ENCODE results near the gene EXOC3L2. TPM values are rescaled to one million over a fixed set of nuclear protein-coding genes. Genes with fewer than 3 reads are reported as not detected.

EXOC3L2 gene
- total and polyA plus RNA-seq, 7 donors = 0.14 to 1.7 (median 0.51) TPM; not detected in 3

- no peak for DNase-seq
- WGBS, 2 donors = 79 to 83% methylated on average over 13 of the region's 13 CpGs
- Histone ChIP-seq H3K4me1 (peaks cover 0 to 2% (median 1%) of the 10 kb centered on the region in 4 donors), H3K4me3 (no peak overlapping the region), H3K36me3 (no peaks in the 10 kb centered on the region), H3K27me3 (no peaks in the 10 kb centered on the region), H3K9me3 (no peaks in the 10 kb centered on the region), H3K27ac (no peak overlapping the region)
- TF ChIP-seq EP300 (IDR thresholded peaks at IDR 0.05) = no peak
- no peak for TF ChIP-seq CTCF (IDR thresholded peaks at IDR 0.05)
- no peak for TF ChIP-seq POLR2A (IDR thresholded peaks at IDR 0.05)
- no peak for TF ChIP-seq POLR2AphosphoS5 (IDR thresholded peaks at IDR 0.05)
- intact Hi-C loops (cut with DNase I) = no loop called here
Observed at GRCh38 chr19:45243144-45243732, 2.0 kb downstream of the EXOC3L2 start.

DNA sequence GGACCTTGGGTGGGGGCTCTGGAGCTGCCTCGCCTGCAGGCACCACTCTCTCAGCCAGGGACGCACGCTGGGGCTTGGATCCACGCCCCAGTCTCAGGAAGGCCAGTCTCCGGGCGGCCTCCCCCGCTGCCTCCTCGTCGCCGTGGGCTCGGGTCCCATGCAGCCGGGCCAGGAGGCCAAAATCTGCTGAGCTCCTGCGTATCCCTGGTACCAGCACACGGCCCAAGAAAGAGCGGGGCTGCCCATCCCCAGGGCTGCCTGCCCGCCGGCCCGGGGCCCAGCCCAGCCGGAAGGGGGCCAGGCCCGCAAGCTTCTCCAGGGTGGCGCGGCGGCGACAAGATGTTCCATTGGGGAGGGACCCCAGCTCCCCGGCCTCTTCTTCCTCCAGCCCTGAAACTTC lies 6.7 kb downstream of the EXOC3L2 start:
- Histone ChIP-seq H3K27me3 (peaks cover 10 to 38% (median 24%) of the 10 kb centered on the region in 3 donors), H3K27ac (no peak overlapping the region)
- 83 to 88% methylated on average over 25 of the region's 25 CpGs for WGBS, 2 donors

DNA sequence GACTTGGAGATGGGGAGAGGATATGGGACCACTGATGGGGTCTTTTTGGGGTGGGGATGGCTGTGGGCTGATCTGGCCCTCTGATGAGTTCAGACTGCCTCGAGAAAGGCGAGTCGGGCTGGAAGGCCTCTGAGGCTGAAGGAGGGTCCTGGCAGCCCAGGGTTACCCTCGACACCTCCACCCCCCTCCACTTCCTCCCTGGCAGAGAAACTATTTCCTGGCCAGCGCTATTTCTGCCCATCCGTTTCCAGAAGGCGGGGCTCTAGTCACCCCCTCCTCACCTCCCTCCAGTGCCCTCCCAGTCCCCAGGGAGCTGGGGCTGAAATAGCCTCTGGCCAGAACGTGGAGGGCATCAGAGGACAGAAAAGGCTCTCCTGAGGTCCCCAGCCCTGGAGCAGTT lies 9.7 kb downstream of the EXOC3L2 start:
- intact Hi-C loops (cut with DNase I) = no loop called here

More for the DNA sequence above, 6.7 kb downstream of the EXOC3L2 start:
- no peaks in the 10 kb centered on the region for H3K9me3 ChIP-seq
- intact Hi-C loops (cut with DNase I) = no loop called here
- no peaks in the 10 kb centered on the region for H3K36me3 ChIP-seq
- no peaks in the 10 kb centered on the region for H3K4me1 ChIP-seq
- H3K4me3 ChIP-seq = no peak overlapping the region
- DNase-seq = no peak
- no peak for TF ChIP-seq POLR2AphosphoS5 (IDR thresholded peaks at IDR 0.05)
- no peak for TF ChIP-seq POLR2A (IDR thresholded peaks at IDR 0.05)
- TF ChIP-seq CTCF (IDR thresholded peaks at IDR 0.05) = no peak
- TF ChIP-seq EP300 (IDR thresholded peaks at IDR 0.05) = no peak

DNA sequence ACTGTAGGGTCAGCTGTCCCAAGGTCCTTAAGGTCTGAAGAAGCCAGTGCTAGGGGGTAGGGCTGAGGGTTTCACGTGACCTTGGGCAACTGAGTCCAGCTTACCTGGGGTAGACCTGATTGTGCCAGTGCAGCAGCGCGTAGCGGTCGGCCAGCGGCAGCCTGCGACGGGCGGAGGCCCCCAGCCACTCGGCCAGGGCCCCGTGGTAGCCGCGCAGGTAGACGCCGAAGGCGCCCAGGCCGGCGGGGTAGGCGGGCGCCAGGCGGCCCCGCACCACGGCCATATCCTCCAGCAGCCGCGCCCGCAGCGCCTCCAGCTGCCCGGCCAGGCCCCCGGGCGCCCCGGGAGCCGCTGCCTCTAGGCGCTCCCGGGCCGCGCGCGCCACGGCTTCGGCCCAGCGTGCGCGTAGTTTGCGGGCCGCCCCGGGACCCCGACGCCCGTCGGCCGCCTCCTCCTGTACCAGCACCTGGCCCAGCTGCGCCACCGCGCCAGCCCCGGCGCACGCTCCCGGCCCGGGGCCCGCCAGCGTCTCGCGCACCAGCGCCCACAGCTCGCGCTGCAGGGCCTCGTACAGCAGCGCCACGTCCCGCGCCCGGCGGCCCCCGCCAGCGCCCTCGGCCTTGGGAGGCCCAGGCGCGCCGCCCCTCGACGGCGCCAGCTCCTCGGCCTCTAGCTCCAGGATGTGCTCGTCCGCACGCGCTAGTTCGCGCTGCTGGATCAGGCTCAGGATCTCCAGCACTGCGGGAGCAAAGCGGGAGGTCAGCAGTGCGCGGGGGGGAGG lies 10.9 kb downstream of the EXOC3L2 start:
- intact Hi-C loops (cut with DNase I) = no loop called here
- peaks cover 10 to 54% (median 32%) of the 10 kb centered on the region in 3 donors for H3K27me3 ChIP-seq

More for the DNA sequence above, 9.7 kb downstream of the EXOC3L2 start:
- H3K27me3 ChIP-seq = peaks cover 10 to 54% (median 32%) of the 10 kb centered on the region in 3 donors
- no peak overlapping the region for H3K4me3 ChIP-seq
- H3K4me1 ChIP-seq = no peaks in the 10 kb centered on the region
- no peaks in the 10 kb centered on the region for H3K36me3 ChIP-seq
- 12 to 28% methylated on average over 8 of the region's 8 CpGs for WGBS, 2 donors
- no peak for DNase-seq
- no peaks in the 10 kb centered on the region for H3K9me3 ChIP-seq
- H3K27ac ChIP-seq = no peak overlapping the region
- no peak for TF ChIP-seq CTCF (IDR thresholded peaks at IDR 0.05)
- TF ChIP-seq POLR2A (IDR thresholded peaks at IDR 0.05) = no peak
- TF ChIP-seq EP300 (IDR thresholded peaks at IDR 0.05) = no peak

More for the DNA sequence above, 10.9 kb downstream of the EXOC3L2 start:
- Histone ChIP-seq H3K4me3 (no peak overlapping the region), H3K27ac (no peak overlapping the region), H3K9me3 (no peaks in the 10 kb centered on the region), H3K4me1 (no peaks in the 10 kb centered on the region), H3K36me3 (no peaks in the 10 kb centered on the region)
- TF ChIP-seq CTCF (IDR thresholded peaks at IDR 0.05) (no peak), POLR2A (IDR thresholded peaks at IDR 0.05) (no peak), POLR2AphosphoS5 (IDR thresholded peaks at IDR 0.05) (no peak), EP300 (IDR thresholded peaks at IDR 0.05) (no peak)
- DNase-seq = no peak
- 13 to 45% methylated on average over 93 of the region's 93 CpGs for WGBS, 2 donors
